NCI-H345 (cell line): ENCODE measurements around the gene SAMD8.
"Not testable (repeated sequence)": the region's sequence is repeated elsewhere in the genome, so short reads cannot be mapped to it uniquely, and the experiment has no call there.

ENCODE experiments used
- DNase-seq: peaks from one replicate; lab custom pipeline; 2025; lab: John Stamatoyannopoulos, UW

Gene SAMD8

DNA sequence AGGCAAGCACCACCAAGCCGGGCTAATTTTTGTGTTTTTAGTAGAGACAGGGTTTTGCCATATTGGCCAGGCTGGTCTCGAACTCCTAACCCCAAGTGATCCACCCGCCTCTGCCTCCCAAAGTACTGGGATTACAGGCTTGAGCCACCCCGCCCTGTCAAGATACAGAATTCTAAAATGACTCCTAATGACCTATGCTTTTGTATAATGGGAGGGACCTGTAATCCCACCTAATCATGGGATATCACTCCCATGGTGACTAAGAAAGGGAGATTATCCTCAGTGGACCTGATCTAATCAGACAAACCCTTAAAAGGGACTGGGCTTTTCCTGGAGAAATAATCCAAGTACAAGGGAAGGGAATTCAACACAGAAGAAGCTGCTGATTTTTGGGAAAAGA lies 28.8 kb downstream of the SAMD8 start:
- no peak for DNase-seq

DNA sequence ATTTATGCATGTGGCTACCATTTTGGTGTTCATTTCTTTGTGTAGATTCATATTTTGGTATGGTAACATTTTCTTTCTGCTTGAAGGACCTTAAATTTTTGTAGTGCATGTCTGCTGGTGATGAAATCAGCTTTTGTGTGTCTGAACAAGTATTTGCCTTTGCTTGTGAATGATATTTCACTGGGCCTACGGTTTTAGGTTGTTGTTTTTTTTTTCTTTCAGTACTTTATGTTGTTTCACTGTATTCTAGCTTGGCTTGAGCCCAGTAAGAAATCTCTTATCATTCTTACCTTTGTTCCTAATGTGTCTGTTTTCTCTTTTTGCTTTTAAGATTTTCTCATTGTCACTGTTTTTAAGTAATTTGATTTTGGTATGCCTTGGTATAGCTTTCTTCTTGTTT lies 31.9 kb downstream of the SAMD8 start:
- DNase-seq = no peak

GRCh38 chr10:75145590-75145989 lies 34.1 kb downstream of the SAMD8 start:
- DNase-seq = no peak

DNA sequence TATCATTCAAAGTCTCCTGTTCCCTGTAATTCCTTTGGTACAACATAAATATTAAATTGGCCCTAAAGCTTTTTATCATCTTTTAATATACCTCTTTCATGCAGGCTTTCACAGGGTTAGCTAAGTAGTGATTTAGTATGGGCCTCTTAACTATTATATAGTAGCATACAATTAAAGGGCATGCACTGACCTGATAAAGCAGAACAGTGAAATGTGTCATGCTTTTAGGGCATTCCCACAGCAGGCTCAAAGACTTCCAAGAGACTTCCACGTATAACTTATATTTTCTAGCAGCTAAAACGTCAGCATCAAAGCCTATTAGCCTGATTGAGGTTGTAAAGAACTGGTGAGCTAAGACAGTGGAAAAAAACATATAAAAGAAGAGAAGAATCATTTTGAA lies 35.3 kb downstream of the SAMD8 start:
- no peak for DNase-seq

DNA sequence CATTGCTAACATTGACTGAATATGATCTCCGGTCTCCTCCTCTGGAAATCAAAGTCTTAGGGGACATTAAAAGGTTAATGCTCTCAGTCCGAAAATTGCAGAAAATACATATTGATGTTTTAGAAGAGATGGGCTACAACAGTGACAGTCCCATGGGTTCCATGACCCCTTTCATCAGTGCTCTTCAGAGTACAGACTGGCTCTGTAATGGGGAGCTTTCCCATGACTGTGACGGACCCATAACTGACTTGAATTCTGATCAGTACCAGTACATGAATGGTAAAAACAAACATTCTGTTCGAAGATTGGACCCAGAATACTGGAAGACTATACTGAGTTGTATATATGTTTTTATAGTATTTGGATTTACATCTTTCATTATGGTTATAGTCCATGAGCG lies 39.2 kb downstream of the SAMD8 start:
- no peak for DNase-seq

DNA sequence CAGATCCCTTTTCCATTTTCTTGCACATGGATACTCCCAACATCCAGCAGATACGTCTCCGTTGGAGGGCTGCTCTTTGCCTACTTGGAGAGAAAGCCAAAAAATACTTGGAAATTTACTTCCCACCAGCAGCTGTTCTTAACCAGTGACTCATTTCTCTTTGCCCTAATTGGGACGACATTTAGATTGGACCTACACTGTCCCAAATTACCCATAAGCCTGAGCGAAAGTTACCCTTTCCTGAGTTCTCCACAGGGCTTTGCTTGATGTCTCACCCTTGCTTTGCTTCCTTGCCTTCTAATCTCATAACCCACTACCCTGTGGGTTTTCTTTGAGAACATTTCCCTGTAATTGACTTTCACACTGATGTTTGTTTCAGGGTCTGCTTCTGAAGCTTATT lies 48.1 kb downstream of the SAMD8 start:
- no peak for DNase-seq

DNA sequence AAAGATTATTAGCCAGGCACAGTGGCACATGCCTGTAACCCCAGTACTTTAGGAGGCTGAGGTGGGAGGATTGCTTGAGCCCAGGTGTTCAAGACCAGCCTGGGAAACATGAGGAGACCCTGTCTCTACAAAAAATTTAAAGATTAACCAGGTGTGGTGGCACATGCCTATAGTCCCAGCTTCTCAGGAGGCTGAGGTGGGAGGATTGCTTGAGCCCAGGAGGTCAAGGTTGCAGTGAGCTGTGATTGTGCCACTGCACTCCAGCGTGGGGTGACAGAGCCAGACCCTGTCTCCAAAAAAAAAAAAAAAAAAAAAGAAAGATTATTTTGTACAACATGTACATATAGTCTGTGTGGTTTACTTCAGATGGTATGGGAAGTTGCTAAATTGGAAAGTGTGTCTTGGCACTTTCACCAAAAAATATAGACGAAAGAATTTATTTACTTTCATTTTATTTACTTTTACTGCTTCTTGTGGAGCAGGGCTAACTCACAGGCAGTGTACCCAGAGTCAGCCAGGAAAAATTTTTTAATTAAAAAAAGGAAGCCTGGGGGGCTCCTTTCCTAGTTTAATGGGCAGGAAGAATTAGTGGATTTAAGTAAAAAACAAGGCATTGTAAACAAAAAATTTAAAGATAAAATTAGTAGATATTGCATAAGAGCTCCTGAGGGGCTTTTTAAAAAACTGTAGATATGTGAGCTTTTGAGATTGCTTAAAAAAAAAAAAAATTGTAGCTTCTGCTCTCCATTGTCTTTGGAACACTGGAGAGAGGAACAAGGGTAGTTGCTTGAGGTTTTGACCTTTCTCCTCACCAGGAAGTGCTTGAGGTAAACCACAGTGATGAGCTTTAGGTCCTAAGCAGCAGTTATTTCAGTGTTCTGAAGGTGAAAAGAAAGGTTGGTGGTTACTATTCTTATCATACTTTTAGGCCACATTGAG lies 54.5 kb downstream of the SAMD8 start:
- DNase-seq = no peak

- DNase-seq = no peak
These were observed 55.1 kb downstream of the SAMD8 start for GRCh38 chr10:75166623-75166972.

DNA sequence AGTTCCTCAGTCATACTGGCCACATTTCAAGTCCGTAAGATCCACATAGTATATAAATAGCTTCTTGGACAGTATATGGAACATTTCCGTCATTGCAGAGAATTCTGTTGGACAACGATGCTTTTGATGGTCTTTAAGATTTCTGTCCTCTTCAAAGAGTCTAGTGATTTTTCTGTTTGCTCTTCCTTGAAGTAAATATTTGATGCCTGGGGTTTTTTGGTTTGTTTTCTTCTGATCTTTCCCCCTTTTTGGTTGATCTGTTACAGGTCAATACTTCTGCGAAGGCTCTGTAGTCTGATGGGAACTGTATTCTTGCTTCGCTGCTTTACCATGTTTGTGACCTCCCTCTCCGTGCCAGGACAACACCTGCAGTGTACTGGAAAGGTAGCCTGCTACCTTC lies 56.8 kb downstream of the SAMD8 start:
- DNase-seq = no peak

DNA sequence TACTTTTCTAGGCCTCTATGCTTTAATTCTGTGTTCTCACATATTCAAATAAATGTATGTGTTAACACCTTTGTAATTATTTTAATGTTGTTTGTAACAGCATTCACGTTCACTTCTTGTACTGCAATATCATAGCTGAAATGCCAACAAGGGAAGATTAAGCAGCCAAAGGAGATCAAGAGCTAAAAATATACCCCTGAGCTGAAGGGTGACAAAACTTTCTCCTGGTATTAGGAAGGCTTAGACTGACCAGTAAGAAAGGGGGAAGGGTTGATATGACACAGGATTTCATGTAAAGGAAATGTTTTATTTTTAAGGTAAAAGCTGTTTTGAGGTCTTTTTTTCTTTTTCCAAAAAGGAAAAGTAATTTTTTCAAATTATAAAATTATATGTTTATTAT lies 58.8 kb downstream of the SAMD8 start:
- DNase-seq = no peak

- DNase-seq = no peak
These were observed 63.6 kb downstream of the SAMD8 start for GRCh38 chr10:75175046-75175445.

DNA sequence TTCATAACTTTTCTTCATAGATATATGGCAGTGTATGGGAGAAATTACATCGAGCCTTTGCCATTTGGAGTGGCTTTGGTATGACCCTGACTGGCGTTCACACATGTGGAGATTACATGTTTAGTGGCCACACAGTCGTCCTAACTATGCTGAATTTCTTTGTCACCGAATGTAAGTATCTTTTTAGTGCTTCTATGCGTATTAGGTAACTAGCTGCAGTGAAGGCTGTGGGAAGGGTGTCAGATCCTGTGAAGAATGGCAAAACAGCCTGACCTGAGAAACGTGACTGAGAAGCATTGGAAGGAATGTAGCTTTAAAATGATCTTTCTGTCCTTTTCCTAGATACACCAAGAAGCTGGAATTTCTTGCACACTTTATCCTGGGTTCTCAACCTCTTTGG lies 64.6 kb downstream of the SAMD8 start:
- no peak for DNase-seq

DNA sequence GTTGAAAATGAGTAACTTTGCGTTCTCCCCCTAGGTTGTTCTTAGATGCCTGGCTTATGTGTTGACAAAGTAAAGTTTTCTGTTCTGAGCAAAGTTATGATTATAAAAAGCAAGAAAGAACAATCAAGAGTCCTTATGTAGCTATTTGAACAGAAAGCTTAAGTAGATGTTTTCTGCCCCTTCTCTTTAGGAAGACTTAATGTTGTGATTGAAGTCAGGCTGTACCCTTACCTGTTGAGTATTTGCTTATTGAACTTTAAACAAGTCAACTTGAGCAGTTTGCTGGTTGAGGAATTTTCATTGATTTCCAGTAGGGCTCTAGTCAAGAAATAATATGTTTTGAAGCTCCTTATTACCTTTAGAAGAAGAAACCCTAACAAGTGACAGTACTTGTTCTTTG lies 65.3 kb downstream of the SAMD8 start:
- no peak for DNase-seq

- DNase-seq = no peak
These were observed 68.3 kb downstream of the SAMD8 start for GRCh38 chr10:75179657-75180177.

GRCh38 chr10:75180592-75180991 lies 69.1 kb downstream of the SAMD8 start:
- no peak for DNase-seq

DNA sequence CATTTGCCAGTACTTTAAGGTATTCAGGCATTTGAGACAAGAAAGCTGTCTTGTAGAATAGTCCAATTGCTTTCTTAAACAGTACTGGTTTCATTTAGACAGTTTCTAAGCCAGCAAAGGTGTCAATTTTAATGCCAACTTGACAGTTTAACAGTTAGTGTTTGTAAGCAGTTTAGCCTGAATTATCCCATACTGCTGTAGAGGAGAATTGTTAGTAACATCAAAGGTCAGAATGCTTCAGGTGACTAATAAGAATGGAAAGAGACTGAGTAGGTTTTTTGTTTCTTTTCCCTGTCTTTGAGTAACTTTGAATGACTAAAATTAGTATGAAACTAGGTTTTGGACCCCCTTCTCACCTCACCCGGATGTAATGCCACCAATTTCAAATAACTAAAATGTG lies 69.6 kb downstream of the SAMD8 start:
- DNase-seq = no peak

GRCh38 chr10:75186310-75186709 lies 74.9 kb downstream of the SAMD8 start:
- no peak for DNase-seq

DNA sequence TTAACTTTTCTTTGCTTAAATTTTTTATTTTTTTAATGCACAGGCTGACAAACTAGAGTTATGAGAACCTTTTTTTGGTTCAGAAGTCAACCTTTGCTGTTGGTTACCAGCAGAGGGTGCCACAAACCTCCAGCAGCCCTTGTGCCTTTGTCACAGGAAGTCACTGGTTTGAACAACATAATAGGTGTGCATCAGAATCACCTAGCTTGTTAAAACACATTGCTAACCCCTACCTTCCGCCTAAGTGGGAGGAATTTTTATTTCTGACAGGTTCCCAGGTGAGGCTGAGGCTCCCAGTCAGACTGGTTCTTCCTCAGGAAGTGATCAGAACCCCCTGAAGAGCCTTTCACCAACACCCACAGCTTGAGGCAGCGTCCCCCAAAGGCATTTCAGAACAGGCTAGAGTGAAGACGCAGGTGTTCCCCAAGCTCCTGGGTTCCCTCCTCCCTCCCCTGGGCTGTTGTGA lies 76.5 kb downstream of the SAMD8 start:
- DNase-seq = peak; percentile 21

DNA sequence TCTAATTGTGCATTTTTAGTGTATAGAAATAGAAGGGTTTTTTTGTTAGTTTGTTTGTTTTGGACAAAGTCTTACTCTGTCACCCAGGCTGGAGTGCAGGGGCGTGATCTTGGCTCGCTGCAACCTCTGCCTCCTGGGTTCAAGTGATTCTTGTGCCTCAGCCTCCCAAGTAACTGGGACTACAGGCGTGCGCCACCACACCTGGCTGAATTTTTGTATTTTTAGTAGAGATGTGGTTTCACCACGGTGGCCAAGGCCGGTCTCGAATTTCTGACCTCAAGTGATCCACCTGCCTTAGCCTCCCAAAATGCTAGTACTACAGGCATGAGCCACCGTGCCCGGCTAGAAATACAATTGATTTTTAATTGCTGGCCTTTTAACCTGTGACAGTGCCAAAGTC lies 77.1 kb downstream of the SAMD8 start:
- DNase-seq = not testable (repeated sequence)

DNA sequence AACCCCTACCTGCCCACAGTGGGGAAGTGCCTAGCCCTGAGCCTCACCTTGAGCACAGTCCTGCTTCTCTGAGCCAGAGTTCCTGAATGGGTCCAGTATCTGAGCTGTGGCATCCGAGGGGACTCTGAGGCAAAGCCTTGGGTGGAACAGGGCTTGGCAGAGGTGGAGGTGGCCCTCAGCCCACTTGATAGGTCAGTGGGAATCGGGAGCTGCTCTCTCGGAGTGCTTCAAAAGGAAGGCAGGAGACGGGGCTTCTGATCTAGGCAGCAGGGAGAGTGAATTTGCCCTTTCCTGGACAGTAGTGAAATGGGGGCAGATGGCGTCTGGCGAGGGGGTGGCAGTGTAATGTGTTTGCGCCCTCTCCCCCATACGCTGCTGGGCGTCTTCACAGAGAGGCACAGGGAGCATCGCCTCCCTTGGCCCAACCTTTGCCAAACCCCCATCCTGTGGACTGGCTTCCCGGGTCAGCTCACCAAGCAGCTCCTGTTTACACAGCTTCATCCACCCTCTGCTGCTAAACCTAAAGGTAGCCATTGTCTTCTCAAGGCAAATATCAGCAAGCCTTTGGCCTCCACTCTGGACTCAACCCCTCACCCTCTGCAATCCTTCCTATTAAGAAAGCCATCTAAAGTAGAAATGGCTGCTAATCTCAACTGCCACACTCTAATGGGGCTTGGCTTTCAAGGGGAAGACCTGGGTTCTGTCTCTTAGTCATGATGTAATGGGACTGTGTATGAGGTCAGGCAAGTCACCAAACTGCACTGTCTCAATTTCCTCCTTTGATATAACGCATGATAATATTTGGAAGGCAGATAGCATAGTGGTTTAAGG lies 78.0 kb downstream of the SAMD8 start:
- DNase-seq = no peak

DNA sequence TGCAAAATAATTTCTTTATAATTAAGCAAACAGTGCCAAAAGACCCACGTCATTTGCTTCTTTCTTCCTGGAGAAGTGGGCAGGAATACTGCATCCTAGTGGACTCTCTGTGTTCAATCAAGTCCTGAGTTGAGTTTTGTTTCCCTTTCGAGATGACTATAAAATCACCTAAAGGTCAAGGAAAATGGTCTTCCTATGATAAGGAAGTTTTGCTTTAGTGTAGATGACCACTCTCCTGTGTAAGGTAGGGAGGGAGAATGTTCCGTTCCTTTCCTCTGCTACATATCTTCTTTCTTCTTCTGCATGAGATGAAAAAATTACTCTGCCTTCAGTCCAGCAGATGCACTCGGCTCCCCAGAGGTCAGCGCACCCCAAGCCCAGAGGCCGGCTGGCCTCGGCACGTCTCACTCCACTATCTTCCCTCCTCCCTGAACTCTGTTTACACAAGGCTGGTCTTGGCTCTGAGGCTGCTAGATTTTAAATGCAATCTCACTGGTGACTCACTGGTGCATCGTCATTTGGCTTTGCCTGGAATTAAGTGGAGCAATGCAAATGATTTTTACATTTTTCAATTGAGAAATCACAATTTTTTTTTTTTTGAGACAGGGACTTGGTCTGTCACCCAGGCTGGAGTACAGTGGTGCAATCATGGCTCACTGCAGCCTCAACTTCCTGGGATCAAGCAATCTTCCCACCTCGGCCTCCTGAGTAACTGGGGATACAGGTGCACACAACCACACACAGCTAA lies 80.5 kb downstream of the SAMD8 start:
- DNase-seq = no peak

DNA sequence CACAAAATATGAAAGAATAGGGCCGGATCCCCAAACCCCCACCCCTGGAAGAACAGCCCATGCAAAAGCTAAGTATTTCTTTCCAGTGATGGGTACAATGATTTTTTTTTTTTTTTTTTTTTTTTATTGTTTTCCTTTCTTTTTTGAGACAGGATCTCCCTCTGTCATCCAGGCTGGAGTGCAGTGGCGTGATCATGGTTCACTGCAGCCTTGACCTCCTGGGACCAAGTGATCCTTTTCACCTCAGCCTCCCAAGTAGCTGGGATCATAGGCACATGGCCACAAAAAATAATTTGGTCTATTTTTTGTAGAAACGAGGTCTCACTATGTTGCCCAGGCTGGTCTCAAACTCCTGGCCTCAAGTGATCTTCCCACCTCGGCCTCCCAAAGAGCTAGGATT lies 83.2 kb downstream of the SAMD8 start:
- not testable (repeated sequence) for DNase-seq
